Endothelial cell of umbilical vein (primary cell): ENCODE data around the gene IGSF1. TPM values are rescaled to one million over a fixed set of nuclear protein-coding genes. Genes with fewer than 3 reads are reported as not detected.

ENCODE experiments used
- BruUV-seq: library from RNA; stranded (reverse); fragments of 400-500 nt; replicated peaks from 2 replicates; lab custom pipeline; 2021; lab: Mats Ljungman, UMichigan
- CTCF ChIA-PET: fragments of 300-600, 350-600 bp; sonication (Branson Sonifier 250); formaldehyde crosslinking; loops from one replicate; lab custom pipeline; 2021; ENCODE audit warnings: antibody characterized with exemption, inconsistent platforms; lab: Charles Lee
- POLR2A ChIA-PET: fragments of 300-600, 350-600 bp; sonication (Branson Sonifier 250); formaldehyde crosslinking; loops from one replicate; lab custom pipeline; 2021; ENCODE audit warnings: antibody characterized with exemption, inconsistent platforms; lab: Charles Lee
- DNase-seq: peaks from one replicate; pipeline ENCODE4 v3.0.0-alpha.2; 2011; ENCODE audit warnings: low read depth, low spot score
- FAIRE-seq: peaks from 2 replicates; lab custom pipeline; 2011; peaks lifted over from hg19 to GRCh38; lab: Jason Lieb, UNC
- H2AFZ ChIP-seq: 2 replicates; pipeline ENCODE4 v1.6.0; 2012; ENCODE audit warnings: low read depth, low read length, control low read depth, inconsistent platforms
- H3K27ac ChIP-seq: 2 replicates; pipeline ENCODE4 v1.5.1; 2011; ENCODE audit warnings: low read depth, mild to moderate bottlenecking, control low read depth, low read length, moderate library complexity; ENCODE audit not compliant: insufficient read depth
- H3K27me3 ChIP-seq, 2 experiments: 2 replicates each; pipeline versions ENCODE4 v1.6.0 to v1.6.1; 2011; ENCODE audit warnings: low read length in 2 of 2, mixed read lengths in 1 of 2; ENCODE audit not compliant: control insufficient read depth in 2 of 2, insufficient read depth in 2 of 2
- H3K36me3 ChIP-seq, 2 experiments: 2 replicates in 1 of 2; 3 replicates in 1 of 2; pipeline ENCODE4 v1.5.1; 2011; ENCODE audit warnings: low read length in 2 of 2, mild to moderate bottlenecking in 1 of 2, moderate library complexity in 1 of 2; ENCODE audit not compliant: control insufficient read depth in 2 of 2, insufficient read depth in 2 of 2; ENCODE audit errors: extremely low read depth in 1 of 2
- H3K4me1 ChIP-seq: 3 replicates; pipeline ENCODE4 v1.5.1; 2011; ENCODE audit warnings: mild to moderate bottlenecking, low read length; ENCODE audit not compliant: control insufficient read depth, insufficient read depth; ENCODE audit errors: extremely low read depth
- H3K4me2 ChIP-seq: 2 replicates; pipeline ENCODE4 v1.6.1; 2011; ENCODE audit warnings: low read length, control low read depth, mixed read lengths; ENCODE audit not compliant: insufficient read depth
- H3K4me3 ChIP-seq, 3 experiments: fragments of 200-600 bp in 1 of 3; sonication (generic), shearing (Covaris generic) in 1 of 3; replicated peaks in 1 of 3; 2 replicates each; pipeline ENCODE4 v1.5.1; 2011 to 2016; ENCODE audit warnings: control low read depth in 3 of 3, low read length in 3 of 3, mild to moderate bottlenecking in 2 of 3, inconsistent platforms in 1 of 3, low read depth in 1 of 3, moderate library complexity in 1 of 3; ENCODE audit not compliant: insufficient read depth in 1 of 3
- H3K79me2 ChIP-seq: 2 replicates; pipeline ENCODE4 v1.6.0; 2012; ENCODE audit warnings: low read length, inconsistent platforms; ENCODE audit not compliant: control insufficient read depth, insufficient read depth
- H3K9ac ChIP-seq: replicated peaks from 2 replicates; pipeline ENCODE3; 2011; ENCODE audit warnings: low read length, control low read depth; ENCODE audit not compliant: insufficient read depth; ENCODE audit errors: extremely low read depth
- H3K9me1 ChIP-seq: replicated peaks from 3 replicates; pipeline ENCODE4 v1.6.0; 2011; ENCODE audit warnings: mild to moderate bottlenecking, low read length; ENCODE audit not compliant: control insufficient read depth, insufficient read depth; ENCODE audit errors: extremely low read depth
- H3K9me3 ChIP-seq: replicated peaks from 2 replicates; pipeline ENCODE4 v1.5.1; 2012; ENCODE audit warnings: low read length, inconsistent platforms; ENCODE audit not compliant: control insufficient read depth, insufficient read depth
- H4K20me1 ChIP-seq: replicated peaks from 2 replicates; pipeline ENCODE3; 2011; ENCODE audit warnings: mild to moderate bottlenecking, low read length; ENCODE audit not compliant: control insufficient read depth, insufficient read depth; ENCODE audit errors: extremely low read depth
- CTCF ChIP-seq, 2 donors: IDR thresholded peaks; 1 replicate in 1 of 2; 2 replicates in 1 of 2; pipeline ENCODE4 v1.5.1; 2011; ENCODE audit warnings: low read length in 2 of 2, mild to moderate bottlenecking in 2 of 2, moderate library complexity in 2 of 2, control low read depth in 1 of 2, inconsistent platforms in 1 of 2, low read depth in 1 of 2; ENCODE audit not compliant: insufficient read depth in 1 of 2; ENCODE audit errors: extremely low read depth in 1 of 2
- EZH2 ChIP-seq: IDR thresholded peaks from 2 replicates; pipeline ENCODE4 v1.6.1; 2012; ENCODE audit warnings: borderline replicate concordance, low read depth, mild to moderate bottlenecking, moderate library complexity, low read length, inconsistent platforms; ENCODE audit not compliant: severe bottlenecking
- FOS ChIP-seq: IDR thresholded peaks from 2 replicates; pipeline ENCODE4 v1.6.1; 2011; ENCODE audit warnings: mild to moderate bottlenecking, low read length, moderate library complexity, borderline replicate concordance; ENCODE audit not compliant: insufficient read depth
- GATA2 ChIP-seq: IDR thresholded peaks from 2 replicates; pipeline ENCODE4 v1.7.0; 2011; ENCODE audit warnings: low read depth, mild to moderate bottlenecking, moderate library complexity, mixed read lengths, low read length; ENCODE audit not compliant: insufficient read length, insufficient read depth
- JUN ChIP-seq: IDR thresholded peaks from 2 replicates; pipeline ENCODE4 v1.6.1; 2011; ENCODE audit warnings: borderline replicate concordance, low read depth; ENCODE audit not compliant: insufficient read length, insufficient read depth
- MAX ChIP-seq: IDR thresholded peaks from 2 replicates; pipeline ENCODE4 v1.6.1; 2011; ENCODE audit not compliant: insufficient read depth, insufficient read length
- MYC ChIP-seq: IDR thresholded peaks from one replicate; pipeline ENCODE4 v1.6.1; 2011; ENCODE audit warnings: mild to moderate bottlenecking, low read depth, low read length
- POLR2A ChIP-seq: IDR thresholded peaks from 2 replicates; pipeline ENCODE4 v1.6.1; 2012; ENCODE audit warnings: low read depth, mild to moderate bottlenecking, control low read depth, low read length
- POLR2AphosphoS5 ChIP-seq: IDR thresholded peaks from 2 replicates; pipeline ENCODE4 v1.6.1; 2012; ENCODE audit warnings: low read depth, mild to moderate bottlenecking, control low read depth, low read length, moderate library complexity; ENCODE audit not compliant: insufficient read depth
- dilution Hi-C: fragments of 300-500 bp; cut with MboI; formaldehyde crosslinking; loops from one replicate; pipeline ENCODE4 v1.15.0; 2019; ENCODE audit warnings: low sequenced_read_pairs; ENCODE audit not compliant: extremely low pct_ligation_motif_present
- intact Hi-C: fragments of 100-400 bp; cut with micrococcal nuclease; formaldehyde crosslinking; loops from one replicate; pipeline ENCODE4 v1.10.0; 2022
- polyA plus RNA-seq, 4 experiments: library from polyadenylated mRNA; depleted of rRNA in 3 of 4; stranded (reverse) in 3 of 4; unstranded in 1 of 4; fragments of >200 nt; gene quantifications; 2 replicates each; pipeline versions ENCODE4 v1.2.1 to v1.2.3, GENCODE V29; 2011 to 2012; ENCODE audit warnings: missing spikeins in 1 of 4
- total RNA-seq: library from RNA; stranded (reverse); gene quantifications from 2 replicates; pipeline ENCODE4 v1.2.3, GENCODE V29; 2021

Gene IGSF1
- total and polyA plus RNA-seq, 2 donors (not counting 3 experiments of a cell fraction or from before 2014, with no cell fraction given) = not detected

- Histone ChIP-seq H3K9me1 (no peaks in the 10 kb centered on the region), H2AFZ (no peak overlapping the region), H3K27ac (no peak overlapping the region), H4K20me1 (no peaks in the 10 kb centered on the region), H3K27me3 (no peaks in the 10 kb centered on the region), H3K4me2 (no peak overlapping the region), H3K4me1 (no peaks in the 10 kb centered on the region), H3K79me2 (no peaks in the 10 kb centered on the region), H3K36me3 (no peaks in the 10 kb centered on the region), H3K9ac (no peak overlapping the region), H3K9me3 (no peaks in the 10 kb centered on the region), H3K4me3 (no peak overlapping the region)
- POLR2A ChIA-PET = no interaction called here
- DNase-seq (no peak), FAIRE-seq (no peak)
- intact Hi-C loops = no loop called here
- no TSS peak for BruUV-seq
- dilution Hi-C loops = no loop called here
- CTCF ChIA-PET = no interaction called here
- no peak for TF ChIP-seq FOS
- TF ChIP-seq EZH2 = no peak
- TF ChIP-seq MAX = no peak
- TF ChIP-seq JUN = no peak
- TF ChIP-seq POLR2A = no peak
- TF ChIP-seq POLR2AphosphoS5 = no peak
- TF ChIP-seq CTCF (IDR thresholded peaks at IDR 0.05; ENCODE audit: extremely low read depth in 1 of 2, insufficient read depth in 1 of 2, low read depth in 1 of 2, low read length in 2 of 2) = no peak
- TF ChIP-seq GATA2 = no peak
- TF ChIP-seq MYC = no peak
These were observed 27.2 kb upstream of the IGSF1 start for GRCh38 chrX:131316260-131316659.
